Tibial nerve (tissue), 4 donors: ENCODE data around the gene NKX6-1.

Source experiments
- EP300 ChIP-seq, 2 donors: sonication (generic); formaldehyde crosslinking; IDR thresholded peaks; one replicate each; pipeline ENCODE4 v1.6.1; 2017; ENCODE audit warnings: antibody characterized with exemption in 2 of 2, mild to moderate bottlenecking in 1 of 2
- POLR2A ChIP-seq, 2 donors: fragments of 450-650 bp; IDR thresholded peaks; one replicate each; pipeline ENCODE4 v1.6.1; 2017; ENCODE audit warnings: antibody characterized with exemption in 2 of 2, mild to moderate bottlenecking in 2 of 2, moderate library complexity in 2 of 2
- TF ChIP-seq, protein P1 (sequence below), 5 experiments: fragments of 200-600 bp in 3 of 5; fragments of 450-650 bp in 2 of 5; sonication (generic) in 3 of 5; IDR thresholded peaks; one replicate each; pipeline ENCODE4 v1.5.1; 2016 to 2019; ENCODE audit warnings: antibody characterized with exemption in 5 of 5, mild to moderate bottlenecking in 3 of 5, moderate library complexity in 2 of 5

GRCh38 chr4:84495794-84496261, 3.3 kb downstream of the NKX6-1 start:
- TF ChIP-seq POLR2A (IDR thresholded peaks at IDR 0.05), result no peak
- TF ChIP-seq, protein P1, sequence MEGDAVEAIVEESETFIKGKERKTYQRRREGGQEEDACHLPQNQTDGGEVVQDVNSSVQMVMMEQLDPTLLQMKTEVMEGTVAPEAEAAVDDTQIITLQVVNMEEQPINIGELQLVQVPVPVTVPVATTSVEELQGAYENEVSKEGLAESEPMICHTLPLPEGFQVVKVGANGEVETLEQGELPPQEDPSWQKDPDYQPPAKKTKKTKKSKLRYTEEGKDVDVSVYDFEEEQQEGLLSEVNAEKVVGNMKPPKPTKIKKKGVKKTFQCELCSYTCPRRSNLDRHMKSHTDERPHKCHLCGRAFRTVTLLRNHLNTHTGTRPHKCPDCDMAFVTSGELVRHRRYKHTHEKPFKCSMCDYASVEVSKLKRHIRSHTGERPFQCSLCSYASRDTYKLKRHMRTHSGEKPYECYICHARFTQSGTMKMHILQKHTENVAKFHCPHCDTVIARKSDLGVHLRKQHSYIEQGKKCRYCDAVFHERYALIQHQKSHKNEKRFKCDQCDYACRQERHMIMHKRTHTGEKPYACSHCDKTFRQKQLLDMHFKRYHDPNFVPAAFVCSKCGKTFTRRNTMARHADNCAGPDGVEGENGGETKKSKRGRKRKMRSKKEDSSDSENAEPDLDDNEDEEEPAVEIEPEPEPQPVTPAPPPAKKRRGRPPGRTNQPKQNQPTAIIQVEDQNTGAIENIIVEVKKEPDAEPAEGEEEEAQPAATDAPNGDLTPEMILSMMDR (IDR thresholded peaks at IDR 0.05), result no peak
- TF ChIP-seq EP300 (IDR thresholded peaks at IDR 0.05), result peak in 1 of 2 donors; percentile 31
